Measurements from ENCODE around the gene JAG1. TPM values are rescaled to one million over a fixed set of nuclear protein-coding genes. Genes with fewer than 3 reads are reported as not detected.

The JAG1 gene
- total and polyA plus RNA-seq, 4 donors = 11.9 to 70.3 (median 46.8) TPM

GRCh38 chr20:10645205-10645570, 28.6 kb downstream of the JAG1 start:
- H3K27me3 ChIP-seq (ENCODE audit: control insufficient read depth in 3 of 3, insufficient read depth in 3 of 3, low read length in 2 of 3) = no peaks in the 10 kb centered on the region
- no peaks in the 10 kb centered on the region for H3K9me3 ChIP-seq (ENCODE audit: control insufficient read depth in 4 of 4, insufficient read depth in 3 of 4, low read length in 3 of 4)
- no peak overlapping the region for H3K4me3 ChIP-seq
- H3K4me1 ChIP-seq (ENCODE audit: control insufficient read depth in 5 of 5, insufficient read depth in 5 of 5, low read length in 5 of 5) = peaks cover 0 to 22% (median 6%) of the 10 kb centered on the region in 5 donors
- peak overlapping the region in 1 of 2 donors; percentile 9 for H3K27ac ChIP-seq (ENCODE audit: low read depth in 1 of 2, low read length in 1 of 2)
- ATAC-seq (ENCODE audit: insufficient read depth, low FRiP score) (no peak), DNase-seq (no peak)
- TF ChIP-seq CTCF (IDR thresholded peaks at IDR 0.05; ENCODE audit: control extremely low read depth, extremely low read depth) = no peak
- no peak overlapping the region for H3K9ac ChIP-seq (ENCODE audit: insufficient read depth in 1 of 2, low read length in 2 of 2)
- H3K36me3 ChIP-seq (ENCODE audit: control insufficient read depth in 4 of 4, insufficient read depth in 4 of 4, low read length in 4 of 4) = peaks cover 31 to 78% (median 68%) of the 10 kb centered on the region in 4 donors
- WGBS, 2 donors = 92 to 94% methylated on average over 10 of the region's 10 CpGs

GRCh38 chr20:10644458-10645204, 29.2 kb downstream of the JAG1 start:
- TF ChIP-seq CTCF (IDR thresholded peaks at IDR 0.05; ENCODE audit: control extremely low read depth, extremely low read depth) = no peak
- H3K4me1 ChIP-seq (ENCODE audit: control insufficient read depth in 5 of 5, insufficient read depth in 5 of 5, low read length in 5 of 5) = peaks cover 0 to 22% (median 6%) of the 10 kb centered on the region in 5 donors
- H3K4me3 ChIP-seq = no peak overlapping the region
- peak overlapping the region in 1 of 2 donors; percentile 22 for H3K27ac ChIP-seq (ENCODE audit: low read depth in 1 of 2, low read length in 1 of 2)
- no peaks in the 10 kb centered on the region for H3K27me3 ChIP-seq (ENCODE audit: control insufficient read depth in 3 of 3, insufficient read depth in 3 of 3, low read length in 2 of 3)
- peaks cover 30 to 74% (median 69%) of the 10 kb centered on the region in 4 donors for H3K36me3 ChIP-seq (ENCODE audit: control insufficient read depth in 4 of 4, insufficient read depth in 4 of 4, low read length in 4 of 4)
- DNase-seq (peak; percentile 51 to 74 (median 53)), ATAC-seq (ENCODE audit: insufficient read depth, low FRiP score) (no peak)
- WGBS, 2 donors = 74 to 80% methylated on average over 14 of the region's 14 CpGs
- no peak overlapping the region for H3K9ac ChIP-seq (ENCODE audit: insufficient read depth in 1 of 2, low read length in 2 of 2)
- no peaks in the 10 kb centered on the region for H3K9me3 ChIP-seq (ENCODE audit: control insufficient read depth in 4 of 4, insufficient read depth in 3 of 4, low read length in 3 of 4)

GRCh38 chr20:10643560-10643873, 30.3 kb downstream of the JAG1 start:
- H3K9me3 ChIP-seq (ENCODE audit: control insufficient read depth in 4 of 4, insufficient read depth in 3 of 4, low read length in 3 of 4) = no peaks in the 10 kb centered on the region
- H3K27me3 ChIP-seq (ENCODE audit: control insufficient read depth in 3 of 3, insufficient read depth in 3 of 3, low read length in 2 of 3) = no peaks in the 10 kb centered on the region
- H3K27ac ChIP-seq (ENCODE audit: low read depth in 1 of 2, low read length in 1 of 2) = no peak overlapping the region
- WGBS, 2 donors = 91 to 96% methylated on average over 7 of the region's 7 CpGs
- peaks cover 27 to 72% (median 66%) of the 10 kb centered on the region in 4 donors for H3K36me3 ChIP-seq (ENCODE audit: control insufficient read depth in 4 of 4, insufficient read depth in 4 of 4, low read length in 4 of 4)
- TF ChIP-seq CTCF (IDR thresholded peaks at IDR 0.05; ENCODE audit: control extremely low read depth, extremely low read depth) = no peak
- peaks cover 0 to 22% (median 6%) of the 10 kb centered on the region in 5 donors for H3K4me1 ChIP-seq (ENCODE audit: control insufficient read depth in 5 of 5, insufficient read depth in 5 of 5, low read length in 5 of 5)
- no peak overlapping the region for H3K9ac ChIP-seq (ENCODE audit: insufficient read depth in 1 of 2, low read length in 2 of 2)
- DNase-seq = no peak
- no peak overlapping the region for H3K4me3 ChIP-seq
- no peak for ATAC-seq (ENCODE audit: insufficient read depth, low FRiP score)
